RWPE2 (cell line): ENCODE results near the gene CEP41.

Experiments
- ATAC-seq: fragments of 200-7000 bp; cut with Tn5 transposase; 3 replicates; pipeline ENCODE4 v1.9.1; 2021; ENCODE audit warnings: low read depth
- DNase-seq: peaks from one replicate; pipeline ENCODE4 v3.0.0-alpha.2; 2020; ENCODE audit warnings: low spot score
- H3K27ac ChIP-seq: fragments of 450-650 bp; 2 replicates; pipeline ENCODE4 v1.5.1; 2017; ENCODE audit warnings: mild to moderate bottlenecking; ENCODE audit not compliant: poor library complexity, severe bottlenecking
- H3K27me3 ChIP-seq: fragments of 250-450 bp; sonication (Bioruptor Pico); 2 replicates; pipeline ENCODE4 v1.5.1; 2021; ENCODE audit warnings: mild to moderate bottlenecking, moderate library complexity; ENCODE audit not compliant: insufficient read depth, poor library complexity, severe bottlenecking
- H3K36me3 ChIP-seq: fragments of 250-450 bp; sonication (Bioruptor Pico); 2 replicates; pipeline ENCODE4 v1.5.1; 2020; ENCODE audit warnings: low read depth, mild to moderate bottlenecking, moderate library complexity
- H3K4me1 ChIP-seq: fragments of 250-450 bp; sonication (Bioruptor Pico); 2 replicates; pipeline ENCODE4 v1.5.1; 2021; ENCODE audit warnings: mild to moderate bottlenecking, moderate library complexity; ENCODE audit not compliant: insufficient read depth, poor library complexity, severe bottlenecking
- H3K4me3 ChIP-seq: fragments of 250-450 bp; sonication (Bioruptor Pico); 2 replicates; pipeline ENCODE4 v1.5.1; 2021; ENCODE audit warnings: mild to moderate bottlenecking, moderate library complexity; ENCODE audit not compliant: severe bottlenecking
- H3K9me3 ChIP-seq: fragments of 250-450 bp; sonication (Bioruptor Pico); 2 replicates; pipeline ENCODE4 v1.5.1; 2021; ENCODE audit warnings: mild to moderate bottlenecking, moderate library complexity; ENCODE audit not compliant: severe bottlenecking
- CTCF ChIP-seq: fragments of 450-650 bp; IDR thresholded peaks from one replicate; pipeline ENCODE4 v1.5.1; 2017; ENCODE audit warnings: mild to moderate bottlenecking, moderate library complexity; ENCODE audit not compliant: poor library complexity, severe bottlenecking

CEP41 gene

DNA sequence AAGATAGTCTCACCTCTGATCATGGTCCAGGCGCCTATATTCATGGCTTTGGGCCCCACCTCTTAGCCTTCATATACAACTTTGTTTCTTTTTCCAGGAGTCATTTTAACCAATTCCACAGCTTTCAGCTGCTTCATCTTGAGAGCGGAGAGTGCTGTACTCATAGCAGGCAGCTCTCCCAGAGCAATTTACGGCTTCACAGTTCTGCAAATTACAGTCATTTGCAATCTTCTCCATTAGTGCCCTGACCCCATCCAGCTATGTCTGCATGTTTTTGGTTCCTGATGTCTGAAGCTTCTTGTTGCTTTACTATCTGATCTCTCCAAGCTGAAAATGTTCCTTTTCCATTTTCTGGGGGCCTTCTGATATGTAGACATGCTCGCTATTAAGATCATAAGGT is 33.1 kb upstream of the CEP41 start:
- no peaks in the 10 kb centered on the region for H3K36me3 ChIP-seq

GRCh38 chr7:130473289-130473688 is 32.5 kb upstream of the CEP41 start:
- no peak for TF ChIP-seq CTCF
- H3K36me3 ChIP-seq: no peaks in the 10 kb centered on the region
- H3K27ac ChIP-seq: no peak overlapping the region
- H3K27me3 ChIP-seq: no peaks in the 10 kb centered on the region
- DNase-seq (no peak), ATAC-seq (no peak)
- H3K4me1 ChIP-seq: no peaks in the 10 kb centered on the region
- H3K9me3 ChIP-seq: peaks cover 7% of the 10 kb centered on the region
- H3K4me3 ChIP-seq: no peak overlapping the region

More for the DNA sequence above, 33.1 kb upstream of the CEP41 start:
- no peak for ATAC-seq
- Histone ChIP-seq H3K4me1 (no peaks in the 10 kb centered on the region), H3K27me3 (no peaks in the 10 kb centered on the region), H3K9me3 (peaks cover 8% of the 10 kb centered on the region), H3K27ac (no peak overlapping the region), H3K4me3 (no peak overlapping the region)
- no peak for TF ChIP-seq CTCF
- no peak for DNase-seq

GRCh38 chr7:130471974-130472373 is 31.2 kb upstream of the CEP41 start:
- Histone ChIP-seq H3K4me1 (no peaks in the 10 kb centered on the region), H3K27me3 (no peaks in the 10 kb centered on the region), H3K27ac (no peak overlapping the region), H3K4me3 (no peak overlapping the region), H3K36me3 (no peaks in the 10 kb centered on the region), H3K9me3 (no peaks in the 10 kb centered on the region)
- ATAC-seq (no peak), DNase-seq (no peak)
- no peak for TF ChIP-seq CTCF

DNA sequence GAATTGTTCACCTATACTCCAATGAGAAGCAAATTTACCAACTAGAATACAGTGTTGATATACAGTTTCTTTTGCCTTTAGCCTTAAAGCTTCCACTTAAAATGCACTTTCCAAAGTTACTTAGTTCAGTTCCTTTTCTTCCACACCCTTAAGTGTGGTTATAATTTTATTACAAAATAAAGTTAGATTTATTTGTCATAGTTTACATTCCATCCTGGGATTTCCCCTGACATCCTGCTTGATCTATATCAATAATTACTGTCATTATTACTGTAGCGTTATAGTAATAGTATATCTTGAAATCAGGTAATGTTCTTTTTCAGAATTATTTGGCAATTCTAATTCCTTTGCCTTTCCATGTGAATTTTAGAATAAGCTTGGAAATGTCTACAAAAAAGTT is 27.8 kb upstream of the CEP41 start:
- Histone ChIP-seq H3K4me3 (no peak overlapping the region), H3K9me3 (no peaks in the 10 kb centered on the region), H3K27me3 (no peaks in the 10 kb centered on the region), H3K27ac (no peak overlapping the region), H3K4me1 (no peaks in the 10 kb centered on the region), H3K36me3 (no peaks in the 10 kb centered on the region)
- no peak for ATAC-seq
- TF ChIP-seq CTCF: no peak
- no peak for DNase-seq

GRCh38 chr7:130463553-130464434 is 23.0 kb upstream of the CEP41 start:
- no peak for TF ChIP-seq CTCF
- no peaks in the 10 kb centered on the region for H3K27me3 ChIP-seq
- no peaks in the 10 kb centered on the region for H3K9me3 ChIP-seq
- DNase-seq (no peak), ATAC-seq (no peak)
- no peak overlapping the region for H3K4me3 ChIP-seq
- no peaks in the 10 kb centered on the region for H3K4me1 ChIP-seq
- no peak overlapping the region for H3K27ac ChIP-seq
- no peaks in the 10 kb centered on the region for H3K36me3 ChIP-seq
